H9 (cell line): Measurements from ENCODE around the gene MILR1. TPM values are rescaled to one million over a fixed set of nuclear protein-coding genes. Genes with fewer than 3 reads are reported as not detected.
"Not testable (repeated sequence)": the region's sequence is repeated elsewhere in the genome, so short reads cannot be mapped to it uniquely, and the experiment has no call there.

Experiments
- DNase-seq: peaks from one replicate; pipeline ENCODE4 v3.0.0-alpha.2; 2017
- H2AFZ ChIP-seq: one replicate; pipeline ENCODE4 v1.6.1; 2013; ENCODE audit warnings: mild to moderate bottlenecking, low read length, control low read depth, moderate library complexity
- H2AK5ac ChIP-seq: 2 replicates; pipeline ENCODE4 v1.6.1; 2013; ENCODE audit warnings: low read length, control low read depth, mixed read lengths; ENCODE audit not compliant: insufficient read length
- H2BK120ac ChIP-seq: one replicate; pipeline ENCODE4 v1.6.1; 2013; ENCODE audit warnings: low read depth, mild to moderate bottlenecking, low read length, control low read depth, inconsistent platforms; ENCODE audit not compliant: poor library complexity, severe bottlenecking
- H2BK12ac ChIP-seq: 2 replicates; pipeline ENCODE4 v1.6.1; 2013; ENCODE audit warnings: low read length, control low read depth, mixed read lengths, low read depth; ENCODE audit not compliant: insufficient read length
- H2BK15ac ChIP-seq: 2 replicates; pipeline ENCODE4 v1.6.1; 2013; ENCODE audit warnings: low read depth, low read length, control low read depth
- H2BK20ac ChIP-seq: one replicate; pipeline ENCODE4 v1.6.1; 2013; ENCODE audit warnings: low read depth, mild to moderate bottlenecking, low read length, control low read depth, inconsistent platforms; ENCODE audit not compliant: poor library complexity, severe bottlenecking
- H2BK5ac ChIP-seq: 2 replicates; pipeline ENCODE4 v1.6.1; 2013; ENCODE audit warnings: low read length, control low read depth, mixed read lengths; ENCODE audit not compliant: insufficient read length
- H3K14ac ChIP-seq: 2 replicates; pipeline ENCODE4 v1.6.1; 2013; ENCODE audit warnings: low read length, control low read depth; ENCODE audit not compliant: insufficient read depth
- H3K18ac ChIP-seq: 2 replicates; pipeline ENCODE4 v1.6.1; 2013; ENCODE audit warnings: low read depth, mild to moderate bottlenecking, mixed read lengths, low read length, control low read depth; ENCODE audit not compliant: insufficient read length
- H3K23ac ChIP-seq: 2 replicates; pipeline ENCODE4 v1.6.1; 2013; ENCODE audit warnings: low read length, control low read depth, mixed read lengths, low read depth; ENCODE audit not compliant: insufficient read length
- H3K23me2 ChIP-seq: 2 replicates; pipeline ENCODE4 v1.6.1; 2013; ENCODE audit warnings: low read depth, mild to moderate bottlenecking, mixed read lengths, low read length, control low read depth; ENCODE audit not compliant: insufficient read length, poor library complexity, severe bottlenecking
- H3K27ac ChIP-seq: 2 replicates; pipeline ENCODE4 v1.5.1; 2013; ENCODE audit warnings: low read length, control low read depth, mixed read lengths, low read depth; ENCODE audit not compliant: insufficient read length
- H3K27me3 ChIP-seq: 2 replicates; pipeline ENCODE4 v1.6.1; 2013; ENCODE audit warnings: low read length, control low read depth, inconsistent platforms; ENCODE audit not compliant: insufficient read depth
- H3K4ac ChIP-seq: 2 replicates; pipeline ENCODE4 v1.6.1; 2013; ENCODE audit warnings: low read depth, mild to moderate bottlenecking, control low read depth, inconsistent platforms, low read length, moderate library complexity
- H3K4me1 ChIP-seq: 2 replicates; pipeline ENCODE4 v1.6.1; 2013; ENCODE audit warnings: low read length, control low read depth, inconsistent platforms; ENCODE audit not compliant: insufficient read depth
- H3K4me2 ChIP-seq: 2 replicates; pipeline ENCODE4 v1.6.1; 2013; ENCODE audit warnings: low read length, control low read depth, mixed read lengths; ENCODE audit not compliant: insufficient read length, insufficient read depth
- H3K56ac ChIP-seq: 2 replicates; pipeline ENCODE4 v1.6.1; 2013; ENCODE audit warnings: low read depth, mild to moderate bottlenecking, mixed read lengths, low read length, control low read depth; ENCODE audit not compliant: insufficient read length
- H3K79me1 ChIP-seq: 2 replicates; pipeline ENCODE4 v1.6.1; 2013; ENCODE audit warnings: low read depth, mild to moderate bottlenecking, moderate library complexity, low read length, control low read depth, inconsistent platforms; ENCODE audit not compliant: insufficient read depth, poor library complexity, severe bottlenecking
- H3K79me2 ChIP-seq: 2 replicates; pipeline ENCODE4 v1.6.1; 2013; ENCODE audit warnings: low read length, control low read depth, inconsistent platforms; ENCODE audit not compliant: insufficient read depth
- H3K9ac ChIP-seq: 2 replicates; pipeline ENCODE4 v1.6.1; 2013; ENCODE audit warnings: low read length, control low read depth, mixed read lengths; ENCODE audit not compliant: insufficient read length; ENCODE audit errors: extremely low read depth
- H3K9me3 ChIP-seq: one replicate; pipeline ENCODE4 v1.6.1; 2013; ENCODE audit warnings: low read depth, low read length, inconsistent platforms; ENCODE audit not compliant: control insufficient read depth
- H3T11ph ChIP-seq: one replicate; pipeline ENCODE4 v1.6.1; 2013; ENCODE audit warnings: mild to moderate bottlenecking, low read length, control low read depth, inconsistent platforms
- H4K20me1 ChIP-seq: one replicate; pipeline ENCODE4 v1.6.1; 2013; ENCODE audit not compliant: control insufficient read depth, insufficient read length, insufficient read depth
- H4K5ac ChIP-seq: 2 replicates; pipeline ENCODE4 v1.6.1; 2013; ENCODE audit warnings: low read depth, mild to moderate bottlenecking, mixed read lengths, low read length, control low read depth; ENCODE audit not compliant: insufficient read length
- H4K8ac ChIP-seq: replicated peaks from 2 replicates; pipeline ENCODE4 v1.6.1; 2013; ENCODE audit warnings: low read length, control low read depth, mixed read lengths, low read depth; ENCODE audit not compliant: insufficient read length
- H4K91ac ChIP-seq: 2 replicates; pipeline ENCODE4 v1.6.1; 2013; ENCODE audit warnings: low read depth, mild to moderate bottlenecking, moderate library complexity, mixed read lengths, low read length, control low read depth; ENCODE audit not compliant: insufficient read length
- H3K27ac Mint-ChIP-seq, 3 experiments: 2 replicates in 2 of 3; 3 replicates in 1 of 3; pipeline ENCODE4 v1.8.0; 2020 to 2021; ENCODE audit warnings: mixed read lengths in 3 of 3, mild to moderate bottlenecking in 1 of 3, moderate library complexity in 1 of 3
- H3K27me3 Mint-ChIP-seq: 2 replicates; pipeline ENCODE4 v1.8.0; 2021; ENCODE audit warnings: low read depth, mild to moderate bottlenecking, moderate library complexity, mixed read lengths
- H3K36me3 Mint-ChIP-seq, 3 experiments: 2 replicates in 2 of 3; 3 replicates in 1 of 3; pipeline ENCODE4 v1.8.0; 2020 to 2021; ENCODE audit warnings: low read depth in 3 of 3, mixed read lengths in 3 of 3; ENCODE audit not compliant: insufficient read depth in 1 of 3
- H3K4me1 Mint-ChIP-seq, 2 experiments: 2 replicates each; pipeline ENCODE4 v1.8.0; 2020; ENCODE audit warnings: mixed read lengths in 2 of 2
- H3K4me3 Mint-ChIP-seq, 2 experiments: 2 replicates in 1 of 2; 3 replicates in 1 of 2; pipeline ENCODE4 v1.8.0; 2020 to 2021; ENCODE audit warnings: mild to moderate bottlenecking in 2 of 2, mixed read lengths in 2 of 2, moderate library complexity in 1 of 2
- H3K9me3 Mint-ChIP-seq, 2 experiments: 2 replicates in 1 of 2; 3 replicates in 1 of 2; pipeline ENCODE4 v1.8.0; 2020; ENCODE audit warnings: mild to moderate bottlenecking in 2 of 2, mixed read lengths in 2 of 2, moderate library complexity in 1 of 2
- WGBS: extraction: QIAGEN DNeasy Blood & Tissue Kit; methylation state at CpG from one replicate; pipeline ENCODE4 v1.1.7; 2013; ENCODE audit warnings: missing lambda C conversion rate, low lambda C conversion rate, mixed read lengths; ENCODE audit not compliant: insufficient read length; ENCODE audit errors: extremely low coverage; 5-methylcytosine and 5-hydroxymethylcytosine counted together
- total RNA-seq: library from RNA; stranded (reverse); gene quantifications from 2 replicates; pipeline ENCODE4 v1.2.1, GENCODE V29; 2021
- TF ChIP-seq, protein P1 (sequence below): fragments of 200-600 bp; sonication (generic); conservative IDR thresholded peaks from 3 replicates; pipeline ENCODE4 v1.8.0; 2021; ENCODE audit warnings: antibody characterized with exemption, mild to moderate bottlenecking

MILR1 gene
- total RNA-seq, 1 experiment from 2014 or later: not detected

DNA sequence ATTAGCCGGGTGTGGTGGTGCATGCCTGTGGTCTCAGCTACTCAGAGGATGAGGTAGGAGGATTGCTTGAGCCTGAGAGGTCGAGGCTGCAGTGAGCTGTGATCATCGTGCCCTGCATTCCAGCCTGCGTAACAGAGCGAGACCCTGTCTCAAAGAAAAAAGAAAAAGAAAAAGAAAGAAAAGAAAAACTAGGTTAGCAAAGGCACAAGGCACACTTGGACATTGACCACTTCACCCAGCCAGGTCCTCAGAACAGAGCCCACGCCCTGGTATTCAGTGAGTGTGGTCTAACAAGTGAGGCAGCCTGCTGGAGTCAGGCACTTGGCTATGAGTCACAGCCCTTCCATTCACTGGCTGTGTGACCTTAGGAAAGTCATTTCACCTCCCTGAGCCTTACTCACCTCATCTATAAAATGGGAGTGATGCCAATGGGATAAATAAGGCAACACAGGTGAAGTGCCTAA lies 10.4 kb downstream of the MILR1 start:
- Histone ChIP-seq H3K4me2 (no peak overlapping the region), H4K5ac (no peak overlapping the region), H3K14ac (no peak overlapping the region), H2BK120ac (no peak overlapping the region), H3K4me1 (no peaks in the 10 kb centered on the region), H2BK12ac (no peak overlapping the region), H3K79me2 (no peaks in the 10 kb centered on the region), H3K9ac (no peak overlapping the region), H3K27me3 (no peaks in the 10 kb centered on the region), H2BK15ac (no peak overlapping the region), H3K23me2 (no peaks in the 10 kb centered on the region), H3K79me1 (no peaks in the 10 kb centered on the region), H2BK5ac (no peak overlapping the region), H3K18ac (no peak overlapping the region), H3K56ac (no peak overlapping the region), H2AK5ac (no peak overlapping the region), H3K27ac (no peak overlapping the region), H4K91ac (no peak overlapping the region), H2AFZ (no peak overlapping the region), H4K8ac (no peak overlapping the region), H4K20me1 (no peaks in the 10 kb centered on the region), H3K9me3 (no peaks in the 10 kb centered on the region), H3K4ac (no peak overlapping the region), H3T11ph (no peak overlapping the region), H2BK20ac (no peak overlapping the region), H3K23ac (no peak overlapping the region)
- DNase-seq: no peak
- H3K4me1 Mint-ChIP-seq: no peaks in the 10 kb centered on the region
- H3K36me3 Mint-ChIP-seq: no peaks in the 10 kb centered on the region; a peak in 1 of 7 replicates
- WGBS: no CpG with 5 or more reads among the region's 6 CpGs
- H3K9me3 Mint-ChIP-seq: no peaks in the 10 kb centered on the region
- no peaks in the 10 kb centered on the region; the same call in 1 of the 2 replicates for H3K27me3 Mint-ChIP-seq
- no peak overlapping the region for H3K4me3 Mint-ChIP-seq
- TF ChIP-seq, protein P1, sequence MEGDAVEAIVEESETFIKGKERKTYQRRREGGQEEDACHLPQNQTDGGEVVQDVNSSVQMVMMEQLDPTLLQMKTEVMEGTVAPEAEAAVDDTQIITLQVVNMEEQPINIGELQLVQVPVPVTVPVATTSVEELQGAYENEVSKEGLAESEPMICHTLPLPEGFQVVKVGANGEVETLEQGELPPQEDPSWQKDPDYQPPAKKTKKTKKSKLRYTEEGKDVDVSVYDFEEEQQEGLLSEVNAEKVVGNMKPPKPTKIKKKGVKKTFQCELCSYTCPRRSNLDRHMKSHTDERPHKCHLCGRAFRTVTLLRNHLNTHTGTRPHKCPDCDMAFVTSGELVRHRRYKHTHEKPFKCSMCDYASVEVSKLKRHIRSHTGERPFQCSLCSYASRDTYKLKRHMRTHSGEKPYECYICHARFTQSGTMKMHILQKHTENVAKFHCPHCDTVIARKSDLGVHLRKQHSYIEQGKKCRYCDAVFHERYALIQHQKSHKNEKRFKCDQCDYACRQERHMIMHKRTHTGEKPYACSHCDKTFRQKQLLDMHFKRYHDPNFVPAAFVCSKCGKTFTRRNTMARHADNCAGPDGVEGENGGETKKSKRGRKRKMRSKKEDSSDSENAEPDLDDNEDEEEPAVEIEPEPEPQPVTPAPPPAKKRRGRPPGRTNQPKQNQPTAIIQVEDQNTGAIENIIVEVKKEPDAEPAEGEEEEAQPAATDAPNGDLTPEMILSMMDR: no peak
- peak overlapping the region in 1 of 3 experiments; percentile 82; a peak in 2 of 7 replicates for H3K27ac Mint-ChIP-seq

- H3K36me3 Mint-ChIP-seq: not testable (repeated sequence)
- WGBS: no CpG with 5 or more reads among the region's 7 CpGs
Observed at GRCh38 chr17:64459818-64460217, 10.9 kb downstream of the MILR1 start.

More at GRCh38 chr17:64459818-64460217, 10.9 kb downstream of the MILR1 start:
- H4K20me1 ChIP-seq, H3K9me3 ChIP-seq, H3K23me2 ChIP-seq, H3K18ac ChIP-seq, H3K27me3 ChIP-seq, H2AFZ ChIP-seq, H3T11ph ChIP-seq, H2BK5ac ChIP-seq, H3K14ac ChIP-seq, H2BK120ac ChIP-seq, H4K5ac ChIP-seq, H2BK15ac ChIP-seq, H3K4ac ChIP-seq, H3K27ac ChIP-seq, H2AK5ac ChIP-seq, H3K27ac Mint-ChIP-seq, H3K27me3 Mint-ChIP-seq, H3K9me3 Mint-ChIP-seq, H3K4me1 Mint-ChIP-seq, H4K91ac ChIP-seq, H3K79me1 ChIP-seq, H4K8ac ChIP-seq, H3K4me1 ChIP-seq, DNase-seq, H3K4me3 Mint-ChIP-seq, H3K79me2 ChIP-seq, H2BK20ac ChIP-seq, H2BK12ac ChIP-seq, H3K4me2 ChIP-seq, H3K23ac ChIP-seq, H3K56ac ChIP-seq, H3K9ac ChIP-seq: not testable (repeated sequence)
